ENCODE results near the gene LONP2. TPM values are rescaled to one million over a fixed set of nuclear protein-coding genes. Genes with fewer than 3 reads are reported as not detected.
A peak's percentile ranks its signal among the peaks of the same experiment; 100 is the strongest.

Gene LONP2
- total RNA-seq, 1 donor from 2014 or later, result 30.6 TPM

GRCh38 chr16:48365025-48365600 is 121.0 kb downstream of the LONP2 start:
- peaks cover 25% of the 10 kb centered on the region for H3K4me1 ChIP-seq
- H3K4me3 Mint-ChIP-seq, result peak overlapping the region; percentile 83
- no peak overlapping the region for H3K9ac ChIP-seq
- H3K9me3 Mint-ChIP-seq, result no peaks in the 10 kb centered on the region
- no peaks in the 10 kb centered on the region for H3K9me3 ChIP-seq (ENCODE audit: low read depth)
- TF ChIP-seq CTCF (IDR thresholded peaks at IDR 0.05) (no peak), EZH2 (IDR thresholded peaks at IDR 0.05) (no peak), EZH2phosphoT487 (IDR thresholded peaks at IDR 0.05) (no peak)
- H3K27ac Mint-ChIP-seq, result no peak overlapping the region
- peak overlapping the region; percentile 82 for H3K4me2 ChIP-seq
- H3K4me1 Mint-ChIP-seq, result peaks cover 33% of the 10 kb centered on the region
- peaks cover 90% of the 10 kb centered on the region for H4K20me1 ChIP-seq (ENCODE audit: low read depth)
- peaks cover 100% of the 10 kb centered on the region for H3K79me2 ChIP-seq (ENCODE audit: low read depth)
- peak overlapping the region; percentile 78 for H3K27ac ChIP-seq
- H3K27me3 ChIP-seq, result no peaks in the 10 kb centered on the region
- no peak for DNase-seq (ENCODE audit: low spot score)
- H3K27me3 Mint-ChIP-seq (ENCODE audit: insufficient read depth, low read depth), result no peaks in the 10 kb centered on the region
- no peaks in the 10 kb centered on the region for H3K36me3 ChIP-seq
- H3F3A ChIP-seq (ENCODE audit: low read depth), result peaks cover 33% of the 10 kb centered on the region
- no peak overlapping the region for H2AFZ ChIP-seq (replicated peaks)
- peak overlapping the region; percentile 68 for H3K4me3 ChIP-seq
- H3K36me3 Mint-ChIP-seq, result peaks cover 13% of the 10 kb centered on the region

- H3F3A ChIP-seq (ENCODE audit: low read depth), result peaks cover 35% of the 10 kb centered on the region
- no peak overlapping the region for H3K9ac ChIP-seq
- no peaks in the 10 kb centered on the region for H3K9me3 ChIP-seq (ENCODE audit: low read depth)
- peaks cover 27% of the 10 kb centered on the region for H3K4me1 ChIP-seq
- H3K4me2 ChIP-seq, result peak overlapping the region; percentile 82
- H3K27me3 ChIP-seq, result no peaks in the 10 kb centered on the region
- H3K27ac ChIP-seq, result peak overlapping the region; percentile 78
- H3K79me2 ChIP-seq (ENCODE audit: low read depth), result peaks cover 100% of the 10 kb centered on the region
- H3K4me3 ChIP-seq, result peak overlapping the region; percentile 68
- H3K4me1 Mint-ChIP-seq, result peaks cover 32% of the 10 kb centered on the region
- H3K27me3 Mint-ChIP-seq (ENCODE audit: insufficient read depth, low read depth), result no peaks in the 10 kb centered on the region
- H2AFZ ChIP-seq (replicated peaks), result no peak overlapping the region
- H3K27ac Mint-ChIP-seq, result no peak overlapping the region
- peak; percentile 95 for DNase-seq (ENCODE audit: low spot score)
- peaks cover 12% of the 10 kb centered on the region for H3K36me3 Mint-ChIP-seq
- H4K20me1 ChIP-seq (ENCODE audit: low read depth), result peaks cover 89% of the 10 kb centered on the region
- peak; percentile 17 for TF ChIP-seq CTCF (IDR thresholded peaks at IDR 0.05)
- no peak for TF ChIP-seq EZH2 (IDR thresholded peaks at IDR 0.05)
- no peak for TF ChIP-seq EZH2phosphoT487 (IDR thresholded peaks at IDR 0.05)
- H3K36me3 ChIP-seq, result no peaks in the 10 kb centered on the region
- peak overlapping the region; percentile 87 for H3K4me3 Mint-ChIP-seq
- no peaks in the 10 kb centered on the region for H3K9me3 Mint-ChIP-seq
These were observed 121.6 kb downstream of the LONP2 start for GRCh38 chr16:48365601-48366164.

GRCh38 chr16:48366165-48367093 is 122.3 kb downstream of the LONP2 start:
- Histone ChIP-seq H4K20me1 (ENCODE audit: low read depth) (peaks cover 95% of the 10 kb centered on the region), H3F3A (ENCODE audit: low read depth) (peaks cover 35% of the 10 kb centered on the region), H3K9ac (no peak overlapping the region), H3K9me3 (ENCODE audit: low read depth) (no peaks in the 10 kb centered on the region), H3K4me1 (peaks cover 27% of the 10 kb centered on the region), H2AFZ (replicated peaks) (no peak overlapping the region), H3K4me3 (peak overlapping the region; percentile 68), H3K79me2 (ENCODE audit: low read depth) (peaks cover 100% of the 10 kb centered on the region), H3K27ac (peak overlapping the region; percentile 3), H3K27me3 (no peaks in the 10 kb centered on the region), H3K36me3 (no peaks in the 10 kb centered on the region), H3K4me2 (peak overlapping the region; percentile 82)
- DNase-seq (ENCODE audit: low spot score), result peak; percentile 62
- Mint-ChIP-seq H3K4me3 (peak overlapping the region; percentile 87), H3K36me3 (peaks cover 14% of the 10 kb centered on the region), H3K9me3 (no peaks in the 10 kb centered on the region), H3K27ac (peak overlapping the region; percentile 27), H3K27me3 (ENCODE audit: insufficient read depth, low read depth) (no peaks in the 10 kb centered on the region), H3K4me1 (peaks cover 28% of the 10 kb centered on the region)
- TF ChIP-seq CTCF (IDR thresholded peaks at IDR 0.05) (no peak), EZH2phosphoT487 (IDR thresholded peaks at IDR 0.05) (no peak), EZH2 (IDR thresholded peaks at IDR 0.05) (no peak)

Measured in neural progenitor cell (in vitro differentiated cells).